ENCODE results near the gene HNF1A.
"Not testable (repeated sequence)": the region's sequence is repeated elsewhere in the genome, so short reads cannot be mapped to it uniquely, and the experiment has no call there.

HNF1A gene

DNA sequence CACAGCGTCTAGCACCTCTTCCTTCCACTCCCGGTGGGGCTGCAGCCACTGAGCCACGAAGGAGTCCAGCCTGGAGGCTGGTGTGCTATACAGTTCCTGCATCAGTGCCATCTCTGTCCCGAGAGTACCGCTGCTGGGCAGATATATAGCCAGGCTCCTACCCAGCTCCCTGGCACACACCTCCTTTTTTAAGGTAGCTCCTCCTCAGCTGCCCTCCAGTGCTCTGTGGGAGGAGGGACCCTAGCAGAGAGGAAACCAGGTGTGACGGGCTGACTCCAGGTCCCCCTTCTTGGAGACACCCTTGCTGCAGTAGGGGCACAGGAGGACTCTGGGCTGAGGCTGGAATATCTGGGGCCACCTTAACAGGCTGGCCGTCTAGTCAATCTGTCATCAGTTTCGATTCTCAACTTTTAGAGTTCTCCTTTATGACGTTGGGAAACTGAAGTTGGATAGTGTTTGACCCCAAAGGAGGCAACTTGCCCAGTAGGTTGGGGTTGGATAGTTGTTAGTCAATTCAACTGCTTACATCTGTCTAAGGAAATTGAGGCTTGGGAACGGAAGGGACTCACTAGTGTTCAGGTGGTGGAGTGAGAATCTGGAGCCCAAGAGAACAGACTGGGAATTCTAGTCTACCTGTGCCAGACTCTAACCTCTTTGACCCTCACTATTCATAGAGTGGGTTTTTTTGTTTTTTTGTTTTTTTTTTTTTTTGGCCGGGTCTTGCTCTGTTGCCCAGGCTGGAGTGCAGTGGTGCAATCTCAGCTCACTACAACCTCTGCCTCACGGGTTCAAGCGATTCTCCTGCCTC lies 60.7 kb downstream of the HNF1A start, which contains the start of gene OASL:
TSS of gene OASL (minus strand) at position 386 of the 808 bp plus-strand sequence. CDS start at position 111, 275 bp downstream.
- Histone ChIP-seq H3K4me2 (ENCODE audit: low read length) (peak within 1 kb of the TSS; percentile 77), H4K20me1 (ENCODE audit: insufficient read depth, low read length) (no peaks in the 10 kb centered on the region), H2AFZ (ENCODE audit: low read depth, low read length) (peak within 1 kb of the TSS; percentile 93), H3K9ac (ENCODE audit: low read length) (peak within 1 kb of the TSS; percentile 62), H3K79me2 (ENCODE audit: low read length) (no peaks in the 10 kb centered on the region), H3K9me3 (ENCODE audit: insufficient read depth, low read length) (no peaks in the 10 kb centered on the region), H3K4me3 (ENCODE audit: low read length) (peak within 1 kb of the TSS; percentile 88), H3K27ac (ENCODE audit: low read length) (peak within 1 kb of the TSS; percentile 4; the same call in 1 of the 2 replicates), H3K27me3 (ENCODE audit: low read depth, low read length) (peaks cover 9% of the 10 kb centered on the region; the same call in 1 of the 2 replicates), H3K36me3 (replicated peaks; ENCODE audit: low read depth, low read length) (no peaks in the 10 kb centered on the region), H3K4me1 (ENCODE audit: low read length) (peaks cover 12% of the 10 kb centered on the region; the same call in 1 of the 2 replicates)
- TF ChIP-seq EZH2phosphoT487 (IDR thresholded peaks at IDR 0.05; ENCODE audit: low read depth): no peak
- TF ChIP-seq, protein P1, sequence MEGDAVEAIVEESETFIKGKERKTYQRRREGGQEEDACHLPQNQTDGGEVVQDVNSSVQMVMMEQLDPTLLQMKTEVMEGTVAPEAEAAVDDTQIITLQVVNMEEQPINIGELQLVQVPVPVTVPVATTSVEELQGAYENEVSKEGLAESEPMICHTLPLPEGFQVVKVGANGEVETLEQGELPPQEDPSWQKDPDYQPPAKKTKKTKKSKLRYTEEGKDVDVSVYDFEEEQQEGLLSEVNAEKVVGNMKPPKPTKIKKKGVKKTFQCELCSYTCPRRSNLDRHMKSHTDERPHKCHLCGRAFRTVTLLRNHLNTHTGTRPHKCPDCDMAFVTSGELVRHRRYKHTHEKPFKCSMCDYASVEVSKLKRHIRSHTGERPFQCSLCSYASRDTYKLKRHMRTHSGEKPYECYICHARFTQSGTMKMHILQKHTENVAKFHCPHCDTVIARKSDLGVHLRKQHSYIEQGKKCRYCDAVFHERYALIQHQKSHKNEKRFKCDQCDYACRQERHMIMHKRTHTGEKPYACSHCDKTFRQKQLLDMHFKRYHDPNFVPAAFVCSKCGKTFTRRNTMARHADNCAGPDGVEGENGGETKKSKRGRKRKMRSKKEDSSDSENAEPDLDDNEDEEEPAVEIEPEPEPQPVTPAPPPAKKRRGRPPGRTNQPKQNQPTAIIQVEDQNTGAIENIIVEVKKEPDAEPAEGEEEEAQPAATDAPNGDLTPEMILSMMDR (IDR thresholded peaks at IDR 0.05; ENCODE audit: low read depth, low read length): no peak

DNA sequence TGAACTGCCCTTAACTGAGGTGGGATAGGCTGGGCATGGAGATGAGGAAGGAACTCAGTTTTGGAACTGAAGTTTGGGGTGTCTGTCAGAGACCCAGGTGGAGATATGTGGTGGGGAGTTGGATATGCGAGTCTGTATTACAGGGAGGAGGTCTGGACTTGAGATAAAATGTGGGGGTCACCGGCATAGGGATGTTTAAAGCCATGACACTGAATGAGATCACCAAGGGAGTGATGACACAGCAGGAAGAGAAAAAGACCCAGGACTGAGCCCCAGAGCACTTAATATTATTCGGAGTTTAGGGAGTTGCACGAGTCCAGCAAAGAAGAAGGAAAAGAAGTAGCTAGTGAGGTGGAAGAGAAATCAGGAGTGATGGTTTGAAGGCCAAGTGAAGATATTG lies 64.7 kb downstream of the HNF1A start:
- Histone ChIP-seq H3K4me2 (ENCODE audit: low read length) (no peak overlapping the region), H4K20me1 (ENCODE audit: insufficient read depth, low read length) (no peaks in the 10 kb centered on the region), H3K4me3 (ENCODE audit: low read length) (no peak overlapping the region), H3K9ac (ENCODE audit: low read length) (no peak overlapping the region), H2AFZ (ENCODE audit: low read depth, low read length) (no peak overlapping the region), H3K27me3 (ENCODE audit: low read depth, low read length) (peaks cover 20% of the 10 kb centered on the region), H3K9me3 (ENCODE audit: insufficient read depth, low read length) (no peaks in the 10 kb centered on the region), H3K27ac (ENCODE audit: low read length) (no peak overlapping the region), H3K79me2 (ENCODE audit: low read length) (no peaks in the 10 kb centered on the region), H3K36me3 (replicated peaks; ENCODE audit: low read depth, low read length) (no peaks in the 10 kb centered on the region), H3K4me1 (ENCODE audit: low read length) (peaks cover 7% of the 10 kb centered on the region; the same call in 1 of the 2 replicates)
- TF ChIP-seq, protein P1 (IDR thresholded peaks at IDR 0.05; ENCODE audit: low read depth, low read length): no peak
- TF ChIP-seq EZH2phosphoT487 (IDR thresholded peaks at IDR 0.05; ENCODE audit: low read depth): no peak

DNA sequence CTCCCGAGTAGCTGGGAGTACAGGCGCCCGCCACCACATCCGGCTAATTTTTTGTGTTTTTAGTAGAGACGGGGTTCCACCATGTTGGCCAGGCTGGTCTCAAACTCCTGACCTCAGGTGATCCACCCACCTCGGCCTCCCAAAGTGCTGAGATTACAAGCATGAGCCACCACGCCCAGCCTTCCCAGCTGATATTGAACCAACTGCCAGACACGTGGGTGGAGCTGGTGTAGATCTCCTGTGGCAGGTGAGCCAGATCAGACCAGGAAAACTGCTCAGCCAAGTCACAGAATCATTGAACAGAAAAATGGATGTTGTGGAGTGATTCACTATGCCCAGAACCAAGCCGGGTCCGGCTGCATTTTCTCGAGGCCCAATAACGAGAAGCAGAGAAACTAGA lies 69.1 kb downstream of the HNF1A start:
- H3K9ac ChIP-seq (ENCODE audit: low read length); H3K27ac ChIP-seq (ENCODE audit: low read length); H4K20me1 ChIP-seq (ENCODE audit: insufficient read depth, low read length); H2AFZ ChIP-seq (ENCODE audit: low read depth, low read length); H3K4me3 ChIP-seq (ENCODE audit: low read length); H3K36me3 ChIP-seq (replicated peaks; ENCODE audit: low read depth, low read length); H3K9me3 ChIP-seq (ENCODE audit: insufficient read depth, low read length); H3K4me1 ChIP-seq (ENCODE audit: low read length); H3K4me2 ChIP-seq (ENCODE audit: low read length); H3K79me2 ChIP-seq (ENCODE audit: low read length): not testable (repeated sequence)
- peaks cover 20% of the 10 kb centered on the region for H3K27me3 ChIP-seq (ENCODE audit: low read depth, low read length)

DNA sequence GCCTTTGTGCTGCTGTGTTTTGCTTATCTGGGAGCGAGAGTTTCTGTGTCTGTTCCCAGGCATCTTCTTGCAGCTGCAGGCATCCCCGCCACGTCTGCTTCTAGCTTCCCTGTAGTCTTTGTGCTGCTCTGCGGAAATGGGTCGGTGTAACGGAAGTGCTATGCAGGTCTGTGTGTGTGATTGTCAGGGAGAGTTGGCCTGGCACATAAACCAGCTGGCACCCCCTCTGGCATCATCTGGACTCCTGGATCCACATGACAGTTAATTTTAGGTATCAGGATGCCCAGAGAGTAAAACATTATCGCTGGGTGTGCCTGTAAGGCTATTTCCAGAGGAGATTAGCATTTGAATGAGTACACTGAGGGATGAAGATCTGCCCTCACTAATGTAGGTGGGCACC lies 70.1 kb downstream of the HNF1A start:
- no peak overlapping the region for H2AFZ ChIP-seq (ENCODE audit: low read depth, low read length)
- peaks cover 14% of the 10 kb centered on the region for H3K27me3 ChIP-seq (ENCODE audit: low read depth, low read length)
- no peak for TF ChIP-seq EZH2phosphoT487 (IDR thresholded peaks at IDR 0.05; ENCODE audit: low read depth)
- TF ChIP-seq, protein P1 (IDR thresholded peaks at IDR 0.05; ENCODE audit: low read depth, low read length): no peak
- no peaks in the 10 kb centered on the region for H3K36me3 ChIP-seq (replicated peaks; ENCODE audit: low read depth, low read length)
- H3K4me3 ChIP-seq (ENCODE audit: low read length): no peak overlapping the region
- H3K4me2 ChIP-seq (ENCODE audit: low read length): no peak overlapping the region
- H3K4me1 ChIP-seq (ENCODE audit: low read length): no peaks in the 10 kb centered on the region
- no peaks in the 10 kb centered on the region for H3K9me3 ChIP-seq (ENCODE audit: insufficient read depth, low read length)
- no peak overlapping the region for H3K9ac ChIP-seq (ENCODE audit: low read length)
- H3K79me2 ChIP-seq (ENCODE audit: low read length): no peaks in the 10 kb centered on the region
- no peaks in the 10 kb centered on the region for H4K20me1 ChIP-seq (ENCODE audit: insufficient read depth, low read length)
- no peak overlapping the region for H3K27ac ChIP-seq (ENCODE audit: low read length)

Measured in OCI-LY3 (cell line).